EL (cell line): ENCODE results near the gene SAMD4A.
"Not testable (repeated sequence)": the region's sequence is repeated elsewhere in the genome, so short reads cannot be mapped to it uniquely, and the experiment has no call there.

Experiments
- DNase-seq: peaks from one replicate; pipeline ENCODE4 v3.0.0-alpha.2; 2016

The SAMD4A gene

GRCh38 chr14:54738009-54738408 is 171.1 kb downstream of the SAMD4A start:
- peak; percentile 17 for DNase-seq

GRCh38 chr14:54739514-54739913 is 172.6 kb downstream of the SAMD4A start:
- no peak for DNase-seq

GRCh38 chr14:54742492-54743350 is 175.8 kb downstream of the SAMD4A start:
- no peak for DNase-seq

GRCh38 chr14:54743382-54743781 is 176.5 kb downstream of the SAMD4A start:
- DNase-seq = no peak

GRCh38 chr14:54746019-54746418 is 179.1 kb downstream of the SAMD4A start:
- DNase-seq = no peak

GRCh38 chr14:54747616-54748015 is 180.7 kb downstream of the SAMD4A start:
- DNase-seq = peak; percentile 27

- no peak for DNase-seq
Observed at GRCh38 chr14:54749180-54749579, 182.3 kb downstream of the SAMD4A start.

GRCh38 chr14:54749727-54750126 is 182.8 kb downstream of the SAMD4A start:
- DNase-seq = no peak

GRCh38 chr14:54752611-54753010 is 185.7 kb downstream of the SAMD4A start:
- not testable (repeated sequence) for DNase-seq

GRCh38 chr14:54753396-54753795 is 186.5 kb downstream of the SAMD4A start:
- DNase-seq = not testable (repeated sequence)

GRCh38 chr14:54754116-54754622 is 187.2 kb downstream of the SAMD4A start:
- no peak for DNase-seq

GRCh38 chr14:54754623-54755386 is 187.9 kb downstream of the SAMD4A start:
- no peak for DNase-seq

- DNase-seq = no peak
Observed at GRCh38 chr14:54756656-54757392, 189.9 kb downstream of the SAMD4A start.

- DNase-seq = no peak
Observed at GRCh38 chr14:54758041-54758440, 191.1 kb downstream of the SAMD4A start.

GRCh38 chr14:54759982-54760585 is 193.2 kb downstream of the SAMD4A start:
- no peak for DNase-seq

- DNase-seq = no peak
Observed at GRCh38 chr14:54760866-54761575, 194.1 kb downstream of the SAMD4A start.

GRCh38 chr14:54761835-54762234 is 194.9 kb downstream of the SAMD4A start:
- DNase-seq = no peak

- no peak for DNase-seq
Observed at GRCh38 chr14:54762296-54762695, 195.4 kb downstream of the SAMD4A start.

GRCh38 chr14:54763761-54764160 is 196.8 kb downstream of the SAMD4A start:
- no peak for DNase-seq

GRCh38 chr14:54766276-54767138 is 199.6 kb downstream of the SAMD4A start:
- no peak for DNase-seq

- DNase-seq = no peak
Observed at GRCh38 chr14:54767139-54767431, 200.2 kb downstream of the SAMD4A start.
